Skeletal muscle satellite cell (primary cell): ENCODE data around the gene TTC28.
A peak's percentile ranks its signal among the peaks of the same experiment; 100 is the strongest.

Experiments used
- H3K27me3 ChIP-seq: 2 replicates; pipeline ENCODE4 v1.7.0; 2013; ENCODE audit warnings: low read length; ENCODE audit not compliant: control insufficient read depth, insufficient read depth
- H3K36me3 ChIP-seq: 2 replicates; pipeline ENCODE4 v1.7.0; 2013; ENCODE audit warnings: mild to moderate bottlenecking, control low read depth, low read length; ENCODE audit not compliant: insufficient read depth
- H3K4me1 ChIP-seq: 2 replicates; pipeline ENCODE4 v1.7.0; 2013; ENCODE audit warnings: low read length; ENCODE audit not compliant: control insufficient read depth, insufficient read depth
- H3K4me2 ChIP-seq: 2 replicates; pipeline ENCODE4 v1.7.0; 2013; ENCODE audit warnings: mild to moderate bottlenecking, low read length
- H3K4me3 ChIP-seq: 2 replicates; pipeline ENCODE4 v1.7.0; 2013; ENCODE audit warnings: low read length
- H3K9ac ChIP-seq: 2 replicates; pipeline ENCODE4 v1.7.0; 2013; ENCODE audit warnings: mild to moderate bottlenecking, low read depth, low read length, moderate library complexity
- H3K9me3 ChIP-seq: replicated peaks from 2 replicates; pipeline ENCODE4 v1.7.0; 2013; ENCODE audit warnings: mild to moderate bottlenecking, control low read depth, low read length

The TTC28 gene

GRCh38 chr22:27959335-27960090, 720.1 kb downstream of the TTC28 start:
- Histone ChIP-seq H3K36me3 (no peaks in the 10 kb centered on the region), H3K27me3 (no peaks in the 10 kb centered on the region), H3K4me1 (peaks cover 11% of the 10 kb centered on the region), H3K9me3 (no peaks in the 10 kb centered on the region), H3K9ac (no peak overlapping the region), H3K4me3 (no peak overlapping the region), H3K4me2 (no peak overlapping the region)

GRCh38 chr22:27952779-27953178, 726.9 kb downstream of the TTC28 start:
- Histone ChIP-seq H3K27me3 (no peaks in the 10 kb centered on the region), H3K4me1 (peaks cover 11% of the 10 kb centered on the region), H3K36me3 (no peaks in the 10 kb centered on the region), H3K4me2 (no peak overlapping the region), H3K9me3 (no peaks in the 10 kb centered on the region), H3K9ac (no peak overlapping the region), H3K4me3 (no peak overlapping the region)

- H3K27me3 ChIP-seq, result no peaks in the 10 kb centered on the region
- H3K4me1 ChIP-seq, result peaks cover 11% of the 10 kb centered on the region
- H3K4me3 ChIP-seq, result no peak overlapping the region
- H3K9ac ChIP-seq, result no peak overlapping the region
- H3K4me2 ChIP-seq, result peak overlapping the region; percentile 10
- H3K36me3 ChIP-seq, result no peaks in the 10 kb centered on the region
- no peaks in the 10 kb centered on the region for H3K9me3 ChIP-seq
Measured at GRCh38 chr22:27952091-27952490, 727.5 kb downstream of the TTC28 start.

GRCh38 chr22:27949421-27949820, 730.2 kb downstream of the TTC28 start:
- Histone ChIP-seq H3K4me2 (no peak overlapping the region), H3K27me3 (no peaks in the 10 kb centered on the region), H3K9me3 (no peaks in the 10 kb centered on the region), H3K4me3 (no peak overlapping the region), H3K4me1 (peaks cover 11% of the 10 kb centered on the region), H3K36me3 (no peaks in the 10 kb centered on the region), H3K9ac (no peak overlapping the region)

- peaks cover 11% of the 10 kb centered on the region for H3K4me1 ChIP-seq
- H3K4me2 ChIP-seq, result no peak overlapping the region
- H3K9me3 ChIP-seq, result no peaks in the 10 kb centered on the region
- H3K4me3 ChIP-seq, result no peak overlapping the region
- no peaks in the 10 kb centered on the region for H3K27me3 ChIP-seq
- H3K36me3 ChIP-seq, result no peaks in the 10 kb centered on the region
- no peak overlapping the region for H3K9ac ChIP-seq
Measured at GRCh38 chr22:27948569-27948968, 731.1 kb downstream of the TTC28 start.

GRCh38 chr22:27947448-27947847, 732.2 kb downstream of the TTC28 start:
- H3K36me3 ChIP-seq, result no peaks in the 10 kb centered on the region
- H3K27me3 ChIP-seq, result no peaks in the 10 kb centered on the region
- no peak overlapping the region for H3K9ac ChIP-seq
- no peaks in the 10 kb centered on the region for H3K9me3 ChIP-seq
- H3K4me2 ChIP-seq, result no peak overlapping the region
- peaks cover 6% of the 10 kb centered on the region for H3K4me1 ChIP-seq
- H3K4me3 ChIP-seq, result no peak overlapping the region

- Histone ChIP-seq H3K4me3 (no peak overlapping the region), H3K27me3 (no peaks in the 10 kb centered on the region), H3K9ac (no peak overlapping the region), H3K4me1 (no peaks in the 10 kb centered on the region), H3K4me2 (no peak overlapping the region), H3K9me3 (no peaks in the 10 kb centered on the region), H3K36me3 (no peaks in the 10 kb centered on the region)
Measured at GRCh38 chr22:27941143-27941542, 738.5 kb downstream of the TTC28 start.

- H3K36me3 ChIP-seq, result no peaks in the 10 kb centered on the region
- H3K4me2 ChIP-seq, result no peak overlapping the region
- H3K4me1 ChIP-seq, result no peaks in the 10 kb centered on the region
- H3K9me3 ChIP-seq, result no peaks in the 10 kb centered on the region
- no peaks in the 10 kb centered on the region for H3K27me3 ChIP-seq
- H3K4me3 ChIP-seq, result no peak overlapping the region
- H3K9ac ChIP-seq, result no peak overlapping the region
Measured at GRCh38 chr22:27937453-27937852, 742.2 kb downstream of the TTC28 start.

- no peaks in the 10 kb centered on the region for H3K4me1 ChIP-seq
- no peaks in the 10 kb centered on the region for H3K36me3 ChIP-seq
- H3K9ac ChIP-seq, result no peak overlapping the region
- no peaks in the 10 kb centered on the region for H3K9me3 ChIP-seq
- H3K4me2 ChIP-seq, result no peak overlapping the region
- no peaks in the 10 kb centered on the region for H3K27me3 ChIP-seq
- no peak overlapping the region for H3K4me3 ChIP-seq
Measured at GRCh38 chr22:27935897-27936296, 743.7 kb downstream of the TTC28 start.

GRCh38 chr22:27934069-27934468, 745.6 kb downstream of the TTC28 start:
- no peak overlapping the region for H3K4me3 ChIP-seq
- H3K36me3 ChIP-seq, result no peaks in the 10 kb centered on the region
- no peaks in the 10 kb centered on the region for H3K4me1 ChIP-seq
- no peak overlapping the region for H3K4me2 ChIP-seq
- H3K9ac ChIP-seq, result no peak overlapping the region
- no peaks in the 10 kb centered on the region for H3K9me3 ChIP-seq
- no peaks in the 10 kb centered on the region for H3K27me3 ChIP-seq

GRCh38 chr22:27933186-27933983, 746.3 kb downstream of the TTC28 start:
- no peak overlapping the region for H3K9ac ChIP-seq
- no peaks in the 10 kb centered on the region for H3K9me3 ChIP-seq
- no peaks in the 10 kb centered on the region for H3K4me1 ChIP-seq
- no peaks in the 10 kb centered on the region for H3K27me3 ChIP-seq
- no peaks in the 10 kb centered on the region for H3K36me3 ChIP-seq
- H3K4me3 ChIP-seq, result no peak overlapping the region
- no peak overlapping the region for H3K4me2 ChIP-seq
